GM18498 (cell line): ENCODE data around the gene CCDC77.
A peak's percentile ranks its signal among the peaks of the same experiment; 100 is the strongest.
"Not testable (repeated sequence)": the region's sequence is repeated elsewhere in the genome, so short reads cannot be mapped to it uniquely, and the experiment has no call there.

ENCODE experiments used
- ATAC-seq: cut with Tn5 transposase; IDR thresholded peaks from one replicate; pipeline ENCODE4 v1.9.1; 2021; ENCODE audit warnings: mild to moderate bottlenecking, moderate library complexity; ENCODE audit not compliant: unreplicated experiment

The CCDC77 gene

GRCh38 chr12:401235-402028 is at the start of gene CCDC77:
Gene CCDC77 (plus strand): TSS chr12:401644. CDS start chr12:409384, 7,740 bp downstream.
- ATAC-seq: peak; percentile 99

GRCh38 chr12:356276-356988 is 45.0 kb upstream of the CCDC77 start:
- no peak for ATAC-seq

GRCh38 chr12:359091-359490 is 42.4 kb upstream of the CCDC77 start:
- no peak for ATAC-seq

- no peak for ATAC-seq
These were observed 34.6 kb upstream of the CCDC77 start for GRCh38 chr12:366820-367219.

- ATAC-seq: no peak
These were observed 33.5 kb upstream of the CCDC77 start for GRCh38 chr12:367972-368371.

GRCh38 chr12:370739-371485 is 30.5 kb upstream of the CCDC77 start:
- ATAC-seq: not testable (repeated sequence)

GRCh38 chr12:386651-387050 is 14.8 kb upstream of the CCDC77 start:
- ATAC-seq: no peak

- ATAC-seq: no peak
These were observed 13.4 kb upstream of the CCDC77 start for GRCh38 chr12:388012-388411.

- ATAC-seq: peak; percentile 37
These were observed 12.8 kb upstream of the CCDC77 start for GRCh38 chr12:388541-389141.

- ATAC-seq: peak; percentile 90
These were observed 12.0 kb upstream of the CCDC77 start, which contains the start of gene KDM5A for GRCh38 chr12:389142-390096. Gene KDM5A (minus strand): TSS chr12:389320. CDS start chr12:389091, 229 bp downstream.

GRCh38 chr12:400828-401227 is 616 bp upstream of the CCDC77 start:
- no peak for ATAC-seq

GRCh38 chr12:402029-402389 is 565 bp downstream of the CCDC77 start:
- no peak for ATAC-seq

- ATAC-seq: no peak
These were observed 13.4 kb downstream of the CCDC77 start for GRCh38 chr12:414859-415258.

GRCh38 chr12:418432-418831 is 17.0 kb downstream of the CCDC77 start:
- no peak for ATAC-seq

- ATAC-seq: no peak
These were observed 21.1 kb downstream of the CCDC77 start for GRCh38 chr12:422526-422925.

- ATAC-seq: not testable (repeated sequence)
These were observed 34.3 kb downstream of the CCDC77 start for GRCh38 chr12:435737-436136.

- ATAC-seq: no peak
These were observed 40.9 kb downstream of the CCDC77 start for GRCh38 chr12:442235-442884.

- ATAC-seq: no peak
These were observed 45.7 kb downstream of the CCDC77 start for GRCh38 chr12:447141-447540.

GRCh38 chr12:449203-449602 is 47.8 kb downstream of the CCDC77 start:
- ATAC-seq: no peak
